Activated CD8-positive, alpha-beta memory T cell treated with anti-CD3 and anti-CD28 coated beads, Interleukin-2, amount 50 U/mL, for 1 hour (primary cell): ENCODE results near the gene PCNA.

Source experiments
- DNase-seq: peaks from one replicate; pipeline ENCODE4 v3.0.0-alpha.2; 2020; ENCODE audit errors: extremely low read depth

PCNA gene

GRCh38 chr20:5065166-5065878 lies 54.4 kb downstream of the PCNA start:
- DNase-seq, result no peak
